H1 (cell line): ENCODE data around the gene PPP2R5B. TPM values are rescaled to one million over a fixed set of nuclear protein-coding genes. Genes with fewer than 3 reads are reported as not detected.

Experiments
- CHD1 ChIP-seq: IDR thresholded peaks from 2 replicates; pipeline ENCODE4 v1.6.1; 2012; ENCODE audit warnings: low read depth, low read length, improper control_type of control experiment
- FOSL1 ChIP-seq: IDR thresholded peaks from 2 replicates; pipeline ENCODE4 v1.6.1; 2011; ENCODE audit warnings: mild to moderate bottlenecking, low read depth, low read length, moderate library complexity; ENCODE audit not compliant: insufficient read depth
- GTF2F1 ChIP-seq: IDR thresholded peaks from 2 replicates; pipeline ENCODE4 v1.6.1; 2012; ENCODE audit warnings: low read depth, low read length, improper control_type of control experiment, borderline replicate concordance
- TAF7 ChIP-seq: optimal IDR thresholded peaks from 2 replicates; pipeline ENCODE3; 2011; ENCODE audit warnings: low read depth, mild to moderate bottlenecking, inconsistent platforms, low read length, moderate library complexity, borderline replicate concordance
- polyA plus RNA-seq, 7 experiments: library from polyadenylated mRNA; depleted of rRNA in 3 of 7; stranded (reverse) in 5 of 7; unstranded in 2 of 7; fragments of >200 nt in 5 of 7; fragments of 200-250 nt in 2 of 7; gene quantifications; 1 replicate in 5 of 7; 2 replicates in 1 of 7; 4 replicates in 1 of 7; pipeline versions ENCODE4 v1.2.1 to v1.2.3, GENCODE V29; 2011 to 2013; ENCODE audit warnings: missing spikeins in 2 of 7, mixed read lengths in 2 of 7
- total RNA-seq: library from RNA; stranded (reverse); fragmentation: NEBNext Ultra II Directional; extraction: Animal tissue kit (Norgen Biotek cat#: 25700); gene quantifications from 2 replicates; pipeline ENCODE4 v1.2.1, GENCODE V29; 2021
- TF ChIP-seq, protein P1 (sequence below): fragments of 300-600 bp; sonication (generic); IDR thresholded peaks from 2 replicates; pipeline ENCODE4 v1.7.1; 2012; ENCODE audit warnings: low read length, moderate library complexity, mild to moderate bottlenecking, inconsistent platforms; ENCODE audit not compliant: insufficient replicate concordance
- TF ChIP-seq, protein P2 (sequence below): IDR thresholded peaks from 2 replicates; pipeline ENCODE4 v1.6.1; 2012; ENCODE audit warnings: inconsistent platforms

The PPP2R5B gene
- total and polyA plus RNA-seq, 2 of the 8 experiments (the other 6 are each of a cell fraction or from before 2014, with no cell fraction given): 4.9 to 5.1 TPM

DNA sequence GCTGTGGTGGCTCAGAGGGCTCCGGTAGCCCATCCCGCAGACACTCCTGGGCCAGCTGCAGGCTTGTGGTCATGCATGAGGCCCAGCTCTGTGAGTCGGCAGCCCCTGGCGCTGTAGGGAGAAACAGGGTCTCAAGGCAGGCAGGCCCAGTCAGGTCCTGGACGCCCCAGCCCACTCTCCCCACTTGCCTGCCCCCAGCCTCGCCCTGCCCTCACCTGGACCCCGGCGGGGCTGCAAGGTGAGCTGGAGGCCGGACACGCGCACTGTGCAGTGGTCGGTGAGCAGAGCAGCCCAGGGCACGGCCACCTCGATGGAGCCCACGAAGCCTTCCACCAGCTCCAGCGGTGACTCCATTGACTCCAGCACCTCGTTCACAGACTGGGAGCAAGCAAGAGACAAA is 10.4 kb upstream of the PPP2R5B start (continued):
- no peak for TF ChIP-seq FOSL1
- TF ChIP-seq CHD1: no peak
- no peak for TF ChIP-seq GTF2F1
- TF ChIP-seq TAF7: no peak
- TF ChIP-seq, protein P1, sequence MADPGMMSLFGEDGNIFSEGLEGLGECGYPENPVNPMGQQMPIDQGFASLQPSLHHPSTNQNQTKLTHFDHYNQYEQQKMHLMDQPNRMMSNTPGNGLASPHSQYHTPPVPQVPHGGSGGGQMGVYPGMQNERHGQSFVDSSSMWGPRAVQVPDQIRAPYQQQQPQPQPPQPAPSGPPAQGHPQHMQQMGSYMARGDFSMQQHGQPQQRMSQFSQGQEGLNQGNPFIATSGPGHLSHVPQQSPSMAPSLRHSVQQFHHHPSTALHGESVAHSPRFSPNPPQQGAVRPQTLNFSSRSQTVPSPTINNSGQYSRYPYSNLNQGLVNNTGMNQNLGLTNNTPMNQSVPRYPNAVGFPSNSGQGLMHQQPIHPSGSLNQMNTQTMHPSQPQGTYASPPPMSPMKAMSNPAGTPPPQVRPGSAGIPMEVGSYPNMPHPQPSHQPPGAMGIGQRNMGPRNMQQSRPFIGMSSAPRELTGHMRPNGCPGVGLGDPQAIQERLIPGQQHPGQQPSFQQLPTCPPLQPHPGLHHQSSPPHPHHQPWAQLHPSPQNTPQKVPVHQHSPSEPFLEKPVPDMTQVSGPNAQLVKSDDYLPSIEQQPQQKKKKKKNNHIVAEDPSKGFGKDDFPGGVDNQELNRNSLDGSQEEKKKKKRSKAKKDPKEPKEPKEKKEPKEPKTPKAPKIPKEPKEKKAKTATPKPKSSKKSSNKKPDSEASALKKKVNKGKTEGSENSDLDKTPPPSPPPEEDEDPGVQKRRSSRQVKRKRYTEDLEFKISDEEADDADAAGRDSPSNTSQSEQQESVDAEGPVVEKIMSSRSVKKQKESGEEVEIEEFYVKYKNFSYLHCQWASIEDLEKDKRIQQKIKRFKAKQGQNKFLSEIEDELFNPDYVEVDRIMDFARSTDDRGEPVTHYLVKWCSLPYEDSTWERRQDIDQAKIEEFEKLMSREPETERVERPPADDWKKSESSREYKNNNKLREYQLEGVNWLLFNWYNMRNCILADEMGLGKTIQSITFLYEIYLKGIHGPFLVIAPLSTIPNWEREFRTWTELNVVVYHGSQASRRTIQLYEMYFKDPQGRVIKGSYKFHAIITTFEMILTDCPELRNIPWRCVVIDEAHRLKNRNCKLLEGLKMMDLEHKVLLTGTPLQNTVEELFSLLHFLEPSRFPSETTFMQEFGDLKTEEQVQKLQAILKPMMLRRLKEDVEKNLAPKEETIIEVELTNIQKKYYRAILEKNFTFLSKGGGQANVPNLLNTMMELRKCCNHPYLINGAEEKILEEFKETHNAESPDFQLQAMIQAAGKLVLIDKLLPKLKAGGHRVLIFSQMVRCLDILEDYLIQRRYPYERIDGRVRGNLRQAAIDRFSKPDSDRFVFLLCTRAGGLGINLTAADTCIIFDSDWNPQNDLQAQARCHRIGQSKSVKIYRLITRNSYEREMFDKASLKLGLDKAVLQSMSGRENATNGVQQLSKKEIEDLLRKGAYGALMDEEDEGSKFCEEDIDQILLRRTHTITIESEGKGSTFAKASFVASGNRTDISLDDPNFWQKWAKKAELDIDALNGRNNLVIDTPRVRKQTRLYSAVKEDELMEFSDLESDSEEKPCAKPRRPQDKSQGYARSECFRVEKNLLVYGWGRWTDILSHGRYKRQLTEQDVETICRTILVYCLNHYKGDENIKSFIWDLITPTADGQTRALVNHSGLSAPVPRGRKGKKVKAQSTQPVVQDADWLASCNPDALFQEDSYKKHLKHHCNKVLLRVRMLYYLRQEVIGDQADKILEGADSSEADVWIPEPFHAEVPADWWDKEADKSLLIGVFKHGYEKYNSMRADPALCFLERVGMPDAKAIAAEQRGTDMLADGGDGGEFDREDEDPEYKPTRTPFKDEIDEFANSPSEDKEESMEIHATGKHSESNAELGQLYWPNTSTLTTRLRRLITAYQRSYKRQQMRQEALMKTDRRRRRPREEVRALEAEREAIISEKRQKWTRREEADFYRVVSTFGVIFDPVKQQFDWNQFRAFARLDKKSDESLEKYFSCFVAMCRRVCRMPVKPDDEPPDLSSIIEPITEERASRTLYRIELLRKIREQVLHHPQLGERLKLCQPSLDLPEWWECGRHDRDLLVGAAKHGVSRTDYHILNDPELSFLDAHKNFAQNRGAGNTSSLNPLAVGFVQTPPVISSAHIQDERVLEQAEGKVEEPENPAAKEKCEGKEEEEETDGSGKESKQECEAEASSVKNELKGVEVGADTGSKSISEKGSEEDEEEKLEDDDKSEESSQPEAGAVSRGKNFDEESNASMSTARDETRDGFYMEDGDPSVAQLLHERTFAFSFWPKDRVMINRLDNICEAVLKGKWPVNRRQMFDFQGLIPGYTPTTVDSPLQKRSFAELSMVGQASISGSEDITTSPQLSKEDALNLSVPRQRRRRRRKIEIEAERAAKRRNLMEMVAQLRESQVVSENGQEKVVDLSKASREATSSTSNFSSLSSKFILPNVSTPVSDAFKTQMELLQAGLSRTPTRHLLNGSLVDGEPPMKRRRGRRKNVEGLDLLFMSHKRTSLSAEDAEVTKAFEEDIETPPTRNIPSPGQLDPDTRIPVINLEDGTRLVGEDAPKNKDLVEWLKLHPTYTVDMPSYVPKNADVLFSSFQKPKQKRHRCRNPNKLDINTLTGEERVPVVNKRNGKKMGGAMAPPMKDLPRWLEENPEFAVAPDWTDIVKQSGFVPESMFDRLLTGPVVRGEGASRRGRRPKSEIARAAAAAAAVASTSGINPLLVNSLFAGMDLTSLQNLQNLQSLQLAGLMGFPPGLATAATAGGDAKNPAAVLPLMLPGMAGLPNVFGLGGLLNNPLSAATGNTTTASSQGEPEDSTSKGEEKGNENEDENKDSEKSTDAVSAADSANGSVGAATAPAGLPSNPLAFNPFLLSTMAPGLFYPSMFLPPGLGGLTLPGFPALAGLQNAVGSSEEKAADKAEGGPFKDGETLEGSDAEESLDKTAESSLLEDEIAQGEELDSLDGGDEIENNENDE: no peak
- TF ChIP-seq, protein P2, sequence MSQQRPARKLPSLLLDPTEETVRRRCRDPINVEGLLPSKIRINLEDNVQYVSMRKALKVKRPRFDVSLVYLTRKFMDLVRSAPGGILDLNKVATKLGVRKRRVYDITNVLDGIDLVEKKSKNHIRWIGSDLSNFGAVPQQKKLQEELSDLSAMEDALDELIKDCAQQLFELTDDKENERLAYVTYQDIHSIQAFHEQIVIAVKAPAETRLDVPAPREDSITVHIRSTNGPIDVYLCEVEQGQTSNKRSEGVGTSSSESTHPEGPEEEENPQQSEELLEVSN: no peak
